Breast epithelium (tissue), 3 donors: Measurements from ENCODE around the gene NHERF2.

Source experiments
- POLR2AphosphoS5 ChIP-seq, 3 donors: sonication (generic); formaldehyde crosslinking; IDR thresholded peaks; one replicate each; pipeline ENCODE4 v1.6.1; 2017; ENCODE audit warnings: antibody characterized with exemption in 3 of 3
- TF ChIP-seq, protein P1 (sequence below), 3 donors: fragments of 450-650 bp; IDR thresholded peaks; one replicate each; pipeline ENCODE4 v1.5.1; 2016 to 2017; ENCODE audit warnings: antibody characterized with exemption in 3 of 3, mild to moderate bottlenecking in 3 of 3, moderate library complexity in 3 of 3

DNA sequence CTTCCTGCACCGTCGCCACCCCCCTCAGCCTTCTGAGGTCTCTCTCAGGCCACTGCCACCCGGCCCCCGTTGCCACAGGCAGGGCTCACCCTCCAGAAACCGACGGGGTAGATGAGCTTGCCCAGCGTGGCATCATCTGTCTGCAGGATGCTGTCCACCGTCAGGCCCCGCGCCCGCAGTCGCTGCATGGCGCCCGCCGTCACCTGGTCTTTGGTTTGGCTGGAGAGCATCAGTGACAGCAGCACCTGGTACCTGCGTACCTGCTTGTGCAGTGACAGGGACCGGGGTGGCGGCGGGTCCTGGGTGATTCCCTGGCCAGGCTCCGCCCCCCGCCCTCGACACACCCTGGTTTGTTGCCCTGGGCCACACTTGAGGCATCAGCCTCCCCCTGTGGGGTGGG is 17.8 kb downstream of the NHERF2 start:
- no peak for TF ChIP-seq POLR2AphosphoS5 (IDR thresholded peaks at IDR 0.05)
- TF ChIP-seq, protein P1, sequence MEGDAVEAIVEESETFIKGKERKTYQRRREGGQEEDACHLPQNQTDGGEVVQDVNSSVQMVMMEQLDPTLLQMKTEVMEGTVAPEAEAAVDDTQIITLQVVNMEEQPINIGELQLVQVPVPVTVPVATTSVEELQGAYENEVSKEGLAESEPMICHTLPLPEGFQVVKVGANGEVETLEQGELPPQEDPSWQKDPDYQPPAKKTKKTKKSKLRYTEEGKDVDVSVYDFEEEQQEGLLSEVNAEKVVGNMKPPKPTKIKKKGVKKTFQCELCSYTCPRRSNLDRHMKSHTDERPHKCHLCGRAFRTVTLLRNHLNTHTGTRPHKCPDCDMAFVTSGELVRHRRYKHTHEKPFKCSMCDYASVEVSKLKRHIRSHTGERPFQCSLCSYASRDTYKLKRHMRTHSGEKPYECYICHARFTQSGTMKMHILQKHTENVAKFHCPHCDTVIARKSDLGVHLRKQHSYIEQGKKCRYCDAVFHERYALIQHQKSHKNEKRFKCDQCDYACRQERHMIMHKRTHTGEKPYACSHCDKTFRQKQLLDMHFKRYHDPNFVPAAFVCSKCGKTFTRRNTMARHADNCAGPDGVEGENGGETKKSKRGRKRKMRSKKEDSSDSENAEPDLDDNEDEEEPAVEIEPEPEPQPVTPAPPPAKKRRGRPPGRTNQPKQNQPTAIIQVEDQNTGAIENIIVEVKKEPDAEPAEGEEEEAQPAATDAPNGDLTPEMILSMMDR (IDR thresholded peaks at IDR 0.05) = no peak
